HG02870 (cell line): ENCODE data around the gene MSANTD2.

ENCODE experiments used
- ATAC-seq: cut with Tn5 transposase; IDR thresholded peaks from one replicate; pipeline ENCODE4 v1.9.1; 2021; ENCODE audit warnings: mild to moderate bottlenecking, moderate library complexity; ENCODE audit not compliant: unreplicated experiment

MSANTD2 gene

GRCh38 chr11:124800226-124800929, at the start of gene MSANTD2:
MSANTD2 (minus strand) TSS chr11:124800406; CDS start chr11:124800380, 26 bp downstream.
- ATAC-seq, result peak; percentile 82

DNA sequence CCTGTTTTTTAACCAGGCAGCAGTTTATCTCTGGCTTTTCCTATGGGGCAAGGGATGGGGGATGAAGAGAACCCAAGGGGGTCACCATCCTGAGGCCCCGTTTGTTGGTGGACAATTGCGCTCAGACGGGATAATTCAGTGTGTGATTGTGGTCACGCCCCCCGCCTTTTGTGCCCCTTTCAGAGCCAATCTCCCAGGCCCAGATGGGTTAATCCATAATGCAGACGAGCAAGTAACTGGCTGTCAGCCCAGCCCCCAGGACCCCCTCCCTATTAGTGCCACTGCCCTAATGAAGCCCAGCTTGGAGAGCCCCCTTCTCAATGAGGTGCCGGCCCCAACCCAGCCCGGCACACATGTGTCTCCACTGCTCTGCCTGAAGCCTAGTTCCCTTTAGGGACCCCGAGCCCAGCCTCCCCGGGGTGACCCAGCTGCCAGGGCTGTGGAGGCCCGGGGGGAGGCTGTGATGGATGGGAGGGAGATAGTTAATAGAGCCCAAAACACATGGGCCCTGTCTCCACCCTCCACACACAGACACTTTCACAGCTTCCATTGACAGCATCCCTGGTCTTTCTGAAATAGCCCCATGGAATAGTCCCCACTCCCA, 46.0 kb upstream of the MSANTD2 start:
- ATAC-seq, result no peak

GRCh38 chr11:124844664-124845079, 44.5 kb upstream of the MSANTD2 start:
- ATAC-seq, result no peak

DNA sequence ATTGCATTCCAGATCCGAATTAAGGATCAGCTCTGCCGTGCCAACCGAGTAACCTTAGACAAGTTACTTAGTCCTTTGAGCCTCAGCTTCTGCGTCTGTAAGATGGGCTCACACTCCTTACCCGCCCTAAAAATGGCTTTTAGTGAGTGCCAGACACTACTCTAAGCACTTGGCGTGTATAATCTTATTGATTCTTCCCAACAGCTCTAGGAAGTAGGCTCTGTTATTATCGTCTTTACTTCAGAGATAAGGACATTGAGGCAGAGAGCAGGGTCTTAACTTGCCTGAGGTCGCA, 43.4 kb upstream of the MSANTD2 start:
- ATAC-seq, result no peak

- no peak for ATAC-seq
These were observed 42.1 kb upstream of the MSANTD2 start for GRCh38 chr11:124842305-124842704.

DNA sequence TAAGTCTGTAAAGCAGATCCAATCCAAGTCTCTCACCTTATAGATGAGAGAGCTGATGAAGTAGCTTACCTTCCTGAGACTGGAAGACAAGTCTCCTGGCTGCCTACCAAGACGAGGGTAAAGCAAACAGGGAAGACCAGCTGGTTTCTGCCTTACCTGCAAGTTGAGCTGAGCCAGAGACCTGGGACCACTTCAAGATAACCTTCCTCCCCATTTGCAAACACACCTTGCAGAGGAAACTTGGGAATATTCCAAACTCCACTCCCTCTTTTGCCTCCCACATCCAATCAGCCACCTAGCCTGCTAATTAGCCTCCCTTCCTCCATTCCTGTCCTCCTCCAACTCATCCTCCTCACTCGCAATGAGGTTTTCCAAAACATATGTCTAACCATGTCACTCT, 41.6 kb upstream of the MSANTD2 start:
- no peak for ATAC-seq

DNA sequence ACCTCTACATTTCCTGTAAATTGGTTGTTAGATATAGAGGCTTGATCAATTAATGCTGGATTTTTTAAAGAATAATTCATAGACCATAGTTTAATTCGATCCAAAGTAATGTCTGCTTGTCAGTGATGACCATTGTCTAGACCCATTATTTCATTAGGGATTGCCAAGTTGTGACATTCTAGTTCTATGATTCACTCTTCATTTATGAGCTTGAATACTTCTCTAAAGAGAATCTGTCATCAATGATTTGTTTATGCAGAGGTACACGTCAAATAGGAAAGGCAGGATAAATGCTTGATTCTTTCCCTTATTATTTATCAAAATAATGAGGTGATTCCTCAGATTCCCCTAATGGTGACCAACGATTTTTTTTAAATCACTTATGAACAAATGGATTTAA, 41.0 kb upstream of the MSANTD2 start:
- ATAC-seq, result no peak

DNA sequence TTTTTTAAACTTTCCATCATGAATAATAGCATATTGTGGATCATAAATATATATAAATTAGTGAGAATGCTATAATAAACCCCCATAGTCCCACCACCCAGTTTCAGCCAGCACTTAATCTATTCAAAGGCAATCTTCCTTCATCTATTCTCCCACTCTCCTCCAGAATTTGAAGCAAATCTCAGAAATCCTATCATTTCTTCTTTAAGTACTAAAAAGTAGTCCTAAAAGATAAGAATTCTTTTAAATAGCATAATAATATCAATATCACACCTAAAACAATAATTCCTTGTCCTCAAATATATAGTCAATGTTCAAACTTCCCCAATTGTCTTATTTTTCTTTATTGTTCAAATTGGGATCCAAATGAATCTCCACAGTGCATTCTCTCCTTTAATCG, 40.5 kb upstream of the MSANTD2 start:
- no peak for ATAC-seq

GRCh38 chr11:124839972-124840621, 39.9 kb upstream of the MSANTD2 start:
- ATAC-seq, result no peak

DNA sequence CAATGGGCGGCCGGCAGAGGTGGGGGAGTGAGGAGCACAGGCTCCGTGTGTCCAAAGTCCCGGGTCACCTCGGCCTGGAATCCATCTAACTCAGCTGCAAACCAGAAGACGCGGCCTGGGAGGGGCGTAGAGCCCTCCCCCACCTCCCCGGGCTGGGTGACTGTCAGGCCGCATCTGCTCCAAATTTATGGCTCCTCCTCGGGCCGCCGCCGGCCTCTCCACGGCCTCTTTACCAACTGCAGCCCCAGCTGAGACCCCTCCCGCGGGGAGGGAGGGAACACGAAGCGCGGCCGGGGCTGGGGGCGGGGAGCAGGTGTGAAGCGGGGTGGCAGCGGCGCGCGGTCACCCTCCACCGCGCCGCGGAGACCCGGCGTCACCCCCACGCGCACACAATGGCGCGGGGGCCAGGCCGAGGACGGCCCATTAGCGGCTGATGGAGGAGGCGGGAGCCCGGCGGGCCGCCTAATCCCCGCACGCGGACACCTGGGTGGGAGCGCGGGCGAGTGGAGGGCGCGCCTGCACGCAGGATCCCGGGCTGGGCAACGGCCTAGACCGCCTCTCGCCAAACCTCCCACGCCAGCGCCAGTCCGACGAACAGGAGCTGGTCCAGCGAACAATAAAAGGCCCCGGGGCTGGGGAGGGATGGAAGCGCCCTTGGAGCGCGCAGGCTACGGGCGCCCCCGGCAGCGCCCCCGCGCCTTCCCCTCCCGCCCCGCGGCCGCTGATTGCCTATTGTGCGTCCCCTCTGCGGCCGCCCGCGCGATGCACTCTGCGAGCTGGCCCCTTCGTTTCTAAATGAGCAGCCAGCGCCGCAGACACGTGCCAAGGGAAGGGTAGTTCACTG, 39.1 kb upstream of the MSANTD2 start:
- no peak for ATAC-seq

GRCh38 chr11:124838805-124839127, 38.6 kb upstream of the MSANTD2 start:
- ATAC-seq, result no peak

GRCh38 chr11:124837491-124837856, 37.3 kb upstream of the MSANTD2 start:
- no peak for ATAC-seq

DNA sequence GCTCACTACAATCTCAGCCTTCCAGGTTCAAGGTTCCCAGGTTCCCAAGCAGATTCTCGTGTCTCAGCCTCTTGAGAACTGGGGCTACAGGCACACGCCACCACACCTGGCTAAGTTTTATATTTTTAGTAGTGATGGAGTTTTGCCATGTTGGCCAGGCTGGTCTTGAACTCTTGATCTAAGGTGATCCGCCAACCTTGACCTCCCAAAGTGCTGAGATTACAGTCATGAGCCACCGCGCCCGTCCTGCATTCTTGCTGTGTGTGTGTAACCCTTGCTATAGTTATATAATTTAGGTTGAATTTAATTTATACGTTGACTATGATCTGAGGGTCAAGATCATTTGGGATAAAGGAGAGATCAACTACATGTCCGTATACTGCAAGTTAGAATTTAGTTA, 35.7 kb upstream of the MSANTD2 start:
- ATAC-seq, result no peak

GRCh38 chr11:124834526-124835180, 34.4 kb upstream of the MSANTD2 start:
- no peak for ATAC-seq

DNA sequence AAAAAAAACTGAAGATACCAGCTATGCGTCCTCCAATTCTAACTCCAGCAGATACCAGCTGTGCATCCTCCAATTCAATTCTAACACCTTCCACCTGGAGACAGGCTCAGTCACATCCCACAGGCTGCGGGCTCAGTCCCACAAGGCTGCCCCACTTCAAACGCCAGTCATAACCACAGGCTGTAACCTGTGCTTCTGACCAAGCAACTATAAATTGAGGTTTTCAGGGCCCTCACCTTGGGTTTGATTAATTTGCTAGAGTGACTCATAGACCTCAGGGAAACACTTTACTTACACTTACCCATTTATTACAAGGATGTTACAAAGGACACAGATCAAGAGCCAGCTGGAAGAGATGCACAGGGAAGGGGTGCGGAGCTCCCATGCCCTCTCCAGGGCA, 32.4 kb upstream of the MSANTD2 start:
- no peak for ATAC-seq

- no peak for ATAC-seq
These were observed 31.7 kb upstream of the MSANTD2 start for GRCh38 chr11:124831897-124832296.

GRCh38 chr11:124830749-124831148, 30.5 kb upstream of the MSANTD2 start:
- ATAC-seq, result no peak

GRCh38 chr11:124829986-124830385, 29.8 kb upstream of the MSANTD2 start:
- ATAC-seq, result no peak

DNA sequence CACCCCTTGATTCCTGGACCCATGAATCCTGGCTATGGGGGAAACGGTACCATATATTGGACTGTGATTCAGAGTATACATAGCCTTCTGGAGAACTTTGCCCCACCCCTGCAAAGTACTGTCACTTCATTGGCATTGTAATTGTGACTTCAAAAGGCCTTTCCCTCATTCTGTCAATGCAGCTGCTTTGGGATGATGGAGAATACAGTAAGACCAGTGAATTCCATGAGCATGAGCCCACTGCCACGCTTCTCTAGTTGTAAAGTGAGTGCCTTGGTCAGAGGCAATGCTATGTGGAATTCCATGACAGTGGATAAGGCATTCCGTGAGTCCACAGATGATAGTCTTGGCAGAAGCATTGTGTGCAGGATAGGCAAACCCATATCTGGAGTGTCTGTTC, 25.7 kb upstream of the MSANTD2 start:
- ATAC-seq, result no peak

GRCh38 chr11:124823512-124824376, 23.5 kb upstream of the MSANTD2 start:
- ATAC-seq, result no peak
